GM19463 (cell line): ENCODE data around the gene CIAO3.
"Not testable (repeated sequence)": the region's sequence is repeated elsewhere in the genome, so short reads cannot be mapped to it uniquely, and the experiment has no call there.

Experiments
- ATAC-seq: cut with Tn5 transposase; IDR thresholded peaks from one replicate; pipeline ENCODE4 v1.9.1; 2021; ENCODE audit warnings: mild to moderate bottlenecking, moderate library complexity; ENCODE audit not compliant: unreplicated experiment

CIAO3 gene

DNA sequence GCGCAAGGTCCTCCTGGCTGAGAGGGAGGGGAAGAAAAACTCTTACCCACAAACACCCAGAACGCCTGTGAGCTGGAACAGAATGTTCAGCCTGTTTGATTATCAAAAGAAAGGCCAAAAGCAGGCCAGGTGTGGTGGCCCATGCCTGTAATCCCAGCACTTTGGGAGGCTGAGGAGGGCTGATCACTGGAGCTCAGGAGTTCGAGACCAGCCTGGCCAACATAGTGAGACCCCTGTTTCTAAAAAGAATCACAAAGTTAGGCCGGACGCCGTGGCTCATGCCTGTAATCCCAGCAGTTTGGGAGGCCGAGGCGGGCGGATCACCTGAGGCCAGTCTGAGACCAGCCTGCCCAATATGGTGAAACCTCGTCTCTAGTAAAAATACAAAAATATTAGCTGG lies 35.5 kb upstream of the CIAO3 start:
- ATAC-seq: not testable (repeated sequence)

- ATAC-seq: no peak
Observed at GRCh38 chr16:775236-775796, 34.5 kb upstream of the CIAO3 start.

DNA sequence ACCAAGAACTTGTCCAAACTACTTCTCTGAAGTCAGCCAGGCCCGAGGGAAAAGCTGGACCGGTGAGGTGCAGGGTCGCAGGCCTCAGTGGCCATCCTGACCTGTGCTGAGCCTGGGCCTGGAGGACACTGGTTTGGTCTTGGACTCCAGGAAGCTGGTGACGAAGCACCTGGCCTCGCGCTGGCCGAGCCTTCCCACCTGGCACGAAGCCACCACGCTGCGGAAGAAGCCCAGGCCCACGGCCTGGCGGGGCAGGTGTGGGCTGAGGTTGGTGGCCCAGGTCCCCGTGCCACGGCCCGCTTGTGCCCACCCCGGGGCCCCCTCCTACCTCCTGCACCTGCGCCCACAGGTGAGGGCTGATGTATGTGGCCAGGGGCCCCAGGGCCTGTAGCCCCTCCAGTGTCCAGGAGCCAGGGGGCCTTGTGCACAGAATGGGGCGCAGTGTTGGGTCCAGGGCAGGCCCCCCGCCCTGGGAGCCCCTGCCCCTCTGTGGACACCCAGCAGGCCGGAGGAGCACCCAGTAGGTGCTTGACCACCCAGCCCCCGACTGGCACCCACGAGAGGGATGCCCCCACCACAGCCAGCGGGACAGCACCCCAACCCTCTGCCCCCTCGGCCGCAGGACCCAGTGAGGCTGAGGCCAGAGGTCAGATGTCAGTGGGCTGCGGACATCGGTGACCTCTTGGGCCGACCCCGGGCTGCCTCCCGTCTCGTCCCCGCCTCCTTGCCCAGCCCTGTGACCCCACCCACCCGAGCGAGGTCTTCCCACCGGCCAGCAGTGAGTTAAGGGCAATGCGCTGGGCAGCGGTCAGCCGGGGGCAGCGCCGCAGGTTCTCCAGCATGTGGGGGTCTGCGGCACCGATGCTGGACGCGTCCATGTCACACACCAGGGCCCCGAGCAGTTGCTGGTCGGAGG lies 33.5 kb upstream of the CIAO3 start:
- ATAC-seq: no peak

DNA sequence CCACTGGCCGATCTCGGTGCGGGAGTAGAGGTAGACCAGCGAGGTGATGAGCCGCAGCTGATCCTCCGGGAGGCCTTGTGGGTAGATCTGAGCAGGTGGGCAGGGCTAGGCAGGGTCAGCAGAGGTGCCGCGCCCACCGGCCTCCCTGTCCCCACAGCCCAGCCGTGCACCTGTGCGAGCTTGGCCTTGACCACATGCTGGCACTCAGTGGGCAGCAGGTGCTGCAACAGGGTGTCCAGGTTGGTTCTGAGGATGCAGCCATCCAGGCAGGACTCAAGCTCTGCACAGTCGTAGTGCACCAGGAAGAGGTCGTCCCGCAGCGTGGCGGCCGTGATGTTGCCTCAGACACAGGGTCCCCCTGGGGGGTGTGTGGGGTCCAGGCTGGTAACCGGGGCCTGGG lies 32.2 kb upstream of the CIAO3 start:
- no peak for ATAC-seq

GRCh38 chr16:770411-770810 lies 29.6 kb upstream of the CIAO3 start:
- no peak for ATAC-seq

DNA sequence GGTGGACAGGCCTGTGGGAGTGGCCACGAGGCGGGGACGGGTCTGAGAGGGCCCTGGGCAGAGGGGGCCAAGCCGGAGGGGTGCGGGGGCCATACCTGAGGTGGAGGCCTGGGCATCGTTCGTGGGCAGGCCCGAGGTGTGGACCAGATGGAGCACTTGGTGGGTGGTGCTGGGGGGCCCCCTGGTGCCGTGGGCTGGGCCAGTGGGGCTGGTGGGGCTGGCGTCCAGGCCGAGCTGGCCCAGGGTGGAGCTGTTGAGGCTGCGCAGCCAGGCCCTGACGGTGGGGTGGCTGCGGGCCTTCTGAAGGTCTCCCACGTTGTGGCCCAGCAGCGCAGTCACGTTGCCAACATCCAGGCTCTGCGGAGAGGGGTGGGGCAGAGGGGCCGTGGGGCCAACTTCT lies 29.1 kb upstream of the CIAO3 start:
- no peak for ATAC-seq

- ATAC-seq: no peak
Observed at GRCh38 chr16:769184-769784, 28.5 kb upstream of the CIAO3 start.

GRCh38 chr16:768428-768827 lies 27.6 kb upstream of the CIAO3 start:
- no peak for ATAC-seq

DNA sequence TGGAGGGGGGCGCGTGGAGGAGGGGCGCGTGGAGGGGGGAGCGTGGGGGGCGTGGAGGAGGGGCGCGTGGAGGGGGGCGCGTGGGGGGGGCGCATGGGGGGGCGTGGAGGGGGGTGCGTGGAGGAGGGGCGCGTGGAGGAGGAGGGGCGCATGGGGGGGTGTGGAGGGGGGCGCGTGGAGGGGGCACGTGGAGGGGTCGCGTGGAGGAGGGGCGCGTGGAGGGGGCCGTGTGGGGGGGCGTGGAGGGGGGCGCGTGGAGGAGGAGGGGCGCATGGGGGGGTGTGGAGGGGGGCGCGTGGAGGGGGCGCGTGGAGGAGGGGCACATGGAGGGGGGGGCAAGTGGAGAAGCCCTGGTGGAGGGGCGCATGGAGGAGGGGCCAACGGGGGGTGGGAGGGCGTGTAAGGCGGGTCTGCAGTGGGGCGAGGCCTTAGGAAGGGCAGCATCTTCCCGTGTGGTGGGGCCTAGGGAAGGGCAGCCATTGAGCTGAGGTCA lies 27.0 kb upstream of the CIAO3 start:
- no peak for ATAC-seq

DNA sequence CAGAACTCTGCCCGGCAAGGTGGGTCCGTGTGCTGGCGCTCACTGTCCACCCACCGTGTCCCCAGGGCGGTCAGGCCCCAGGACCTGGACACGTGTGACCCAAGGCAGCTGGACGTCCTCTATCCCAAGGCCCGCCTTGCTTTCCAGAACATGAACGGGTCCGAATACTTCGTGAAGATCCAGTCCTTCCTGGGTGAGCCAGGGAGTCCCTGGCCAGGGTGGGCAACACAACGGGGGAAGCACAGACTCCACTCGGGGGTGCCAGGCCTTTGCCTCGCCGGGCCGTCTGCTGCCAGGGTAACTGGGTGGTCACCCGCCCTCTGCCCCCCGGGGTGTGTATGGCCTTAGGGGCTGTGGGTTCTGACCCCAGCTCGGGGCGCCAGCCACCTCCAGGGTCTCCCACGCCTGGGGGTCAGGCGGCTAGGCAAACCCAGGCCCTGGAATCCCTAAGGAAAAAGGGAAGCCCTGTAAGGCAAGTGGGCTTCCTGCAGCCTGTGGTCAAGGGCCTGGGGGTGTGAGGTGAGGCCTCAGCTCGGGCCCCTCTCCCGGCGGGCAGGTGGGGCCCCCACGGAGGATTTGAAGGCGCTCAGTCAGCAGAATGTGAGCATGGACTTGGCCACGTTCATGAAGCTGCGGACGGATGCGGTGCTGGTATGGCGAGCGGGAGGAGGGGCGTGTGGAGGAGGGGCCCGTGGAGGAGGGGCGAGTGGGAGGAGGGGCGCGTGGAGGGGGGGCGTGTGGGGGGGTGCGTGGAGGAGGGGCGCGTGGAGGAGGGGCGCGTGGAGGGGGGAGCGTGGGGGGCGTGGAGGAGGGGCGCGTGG lies 26.2 kb upstream of the CIAO3 start:
- ATAC-seq: no peak

DNA sequence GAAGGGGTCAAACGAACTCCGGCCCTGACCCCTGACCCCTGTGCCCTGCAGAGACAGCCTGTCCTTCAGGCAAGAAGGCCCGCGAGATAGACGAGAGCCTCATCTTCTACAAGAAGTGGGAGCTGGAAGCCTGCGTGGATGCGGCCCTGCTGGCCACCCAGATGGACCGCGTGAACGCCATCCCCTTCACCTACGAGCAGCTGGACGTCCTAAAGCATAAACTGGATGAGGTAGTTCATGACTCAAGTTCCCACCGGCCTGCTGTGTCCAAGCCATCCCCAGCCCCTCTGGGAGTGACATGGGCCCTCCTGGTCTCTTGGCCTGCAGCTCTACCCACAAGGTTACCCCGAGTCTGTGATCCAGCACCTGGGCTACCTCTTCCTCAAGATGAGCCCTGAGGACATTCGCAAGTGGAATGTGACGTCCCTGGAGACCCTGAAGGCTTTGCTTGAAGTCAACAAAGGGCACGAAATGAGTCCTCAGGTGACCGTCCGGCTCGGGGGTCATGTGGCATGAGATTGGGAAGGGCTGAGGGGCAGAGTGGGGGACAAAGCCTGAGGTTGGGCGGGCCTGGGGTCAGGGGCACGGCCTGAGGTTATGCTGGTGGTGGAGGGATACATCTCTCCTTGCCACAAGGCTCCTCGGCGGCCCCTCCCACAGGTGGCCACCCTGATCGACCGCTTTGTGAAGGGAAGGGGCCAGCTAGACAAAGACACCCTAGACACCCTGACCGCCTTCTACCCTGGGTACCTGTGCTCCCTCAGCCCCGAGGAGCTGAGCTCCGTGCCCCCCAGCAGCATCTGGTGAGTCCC lies 25.4 kb upstream of the CIAO3 start:
- ATAC-seq: no peak

DNA sequence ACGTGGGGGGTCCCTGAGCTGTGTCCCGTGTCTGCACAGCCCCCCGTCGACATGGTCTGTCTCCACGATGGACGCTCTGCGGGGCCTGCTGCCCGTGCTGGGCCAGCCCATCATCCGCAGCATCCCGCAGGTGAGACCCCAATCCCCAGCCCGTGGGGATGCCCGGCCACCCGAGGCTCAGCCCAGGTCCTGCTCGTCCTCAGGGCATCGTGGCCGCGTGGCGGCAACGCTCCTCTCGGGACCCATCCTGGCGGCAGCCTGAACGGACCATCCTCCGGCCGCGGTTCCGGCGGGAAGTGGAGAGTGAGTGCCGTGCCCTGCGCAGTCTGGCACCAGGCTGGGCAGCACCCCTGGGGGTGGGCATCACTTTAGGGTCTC lies 24.7 kb upstream of the CIAO3 start:
- ATAC-seq: no peak

- no peak for ATAC-seq
Observed at GRCh38 chr16:764848-765487, 24.2 kb upstream of the CIAO3 start.

DNA sequence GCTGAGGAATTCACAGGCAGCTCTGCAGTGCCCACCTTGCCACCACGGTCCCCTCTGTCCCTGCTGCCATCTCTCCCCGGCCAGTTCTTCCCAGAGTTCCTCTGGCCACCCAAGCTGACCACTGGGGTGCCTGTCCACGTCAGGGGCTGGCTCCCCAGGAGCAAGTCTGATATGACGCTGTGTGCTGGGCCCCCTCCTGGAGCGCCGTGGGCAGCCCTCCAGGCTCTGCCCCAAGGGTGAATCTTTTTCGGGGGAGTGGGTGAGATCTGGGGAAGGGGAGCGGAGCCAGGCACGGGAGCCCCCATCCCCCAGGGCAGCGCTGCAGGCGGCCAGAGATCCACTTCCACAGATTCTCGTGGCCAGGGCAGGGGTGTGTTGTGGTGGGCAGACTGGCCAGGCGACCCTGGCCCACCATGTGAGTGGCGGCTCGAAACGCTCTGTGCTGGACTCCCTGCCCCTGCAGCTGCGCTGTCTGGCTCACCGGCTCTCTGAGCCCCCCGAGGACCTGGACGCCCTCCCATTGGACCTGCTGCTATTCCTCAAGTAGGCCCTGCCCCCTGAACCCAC lies 23.5 kb upstream of the CIAO3 start:
- ATAC-seq: no peak

- no peak for ATAC-seq
Observed at GRCh38 chr16:763369-764183, 22.8 kb upstream of the CIAO3 start.

DNA sequence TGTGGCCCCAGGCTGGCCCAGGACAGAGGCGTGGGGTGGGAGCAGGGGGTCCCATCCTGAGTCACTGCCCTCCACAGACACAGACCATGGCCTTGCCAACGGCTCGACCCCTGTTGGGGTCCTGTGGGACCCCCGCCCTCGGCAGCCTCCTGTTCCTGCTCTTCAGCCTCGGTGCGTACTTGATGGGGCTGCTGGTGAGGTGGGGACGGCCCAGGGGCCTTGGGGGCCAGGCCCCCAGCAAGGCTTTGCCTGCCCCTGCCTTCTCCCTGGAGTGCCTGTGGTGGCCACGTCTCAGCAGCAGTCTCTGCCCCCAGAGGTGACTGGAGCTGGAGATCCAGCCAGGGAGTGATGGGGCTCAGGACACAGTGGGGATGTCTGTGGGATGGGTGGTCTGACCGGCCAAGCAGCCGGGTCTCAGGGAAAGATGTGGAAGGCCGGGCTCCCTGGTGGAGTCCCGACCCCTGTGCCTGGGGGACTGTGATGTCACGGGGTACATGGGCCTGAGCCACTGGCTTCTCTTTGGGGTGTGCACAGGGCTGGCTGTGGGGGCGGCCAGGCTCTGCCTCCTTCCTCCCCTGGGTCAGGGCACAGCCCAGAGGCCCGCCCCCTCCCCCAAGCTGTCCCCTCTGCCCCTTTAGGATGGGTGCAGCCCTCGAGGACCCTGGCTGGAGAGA lies 21.9 kb upstream of the CIAO3 start:
- no peak for ATAC-seq

DNA sequence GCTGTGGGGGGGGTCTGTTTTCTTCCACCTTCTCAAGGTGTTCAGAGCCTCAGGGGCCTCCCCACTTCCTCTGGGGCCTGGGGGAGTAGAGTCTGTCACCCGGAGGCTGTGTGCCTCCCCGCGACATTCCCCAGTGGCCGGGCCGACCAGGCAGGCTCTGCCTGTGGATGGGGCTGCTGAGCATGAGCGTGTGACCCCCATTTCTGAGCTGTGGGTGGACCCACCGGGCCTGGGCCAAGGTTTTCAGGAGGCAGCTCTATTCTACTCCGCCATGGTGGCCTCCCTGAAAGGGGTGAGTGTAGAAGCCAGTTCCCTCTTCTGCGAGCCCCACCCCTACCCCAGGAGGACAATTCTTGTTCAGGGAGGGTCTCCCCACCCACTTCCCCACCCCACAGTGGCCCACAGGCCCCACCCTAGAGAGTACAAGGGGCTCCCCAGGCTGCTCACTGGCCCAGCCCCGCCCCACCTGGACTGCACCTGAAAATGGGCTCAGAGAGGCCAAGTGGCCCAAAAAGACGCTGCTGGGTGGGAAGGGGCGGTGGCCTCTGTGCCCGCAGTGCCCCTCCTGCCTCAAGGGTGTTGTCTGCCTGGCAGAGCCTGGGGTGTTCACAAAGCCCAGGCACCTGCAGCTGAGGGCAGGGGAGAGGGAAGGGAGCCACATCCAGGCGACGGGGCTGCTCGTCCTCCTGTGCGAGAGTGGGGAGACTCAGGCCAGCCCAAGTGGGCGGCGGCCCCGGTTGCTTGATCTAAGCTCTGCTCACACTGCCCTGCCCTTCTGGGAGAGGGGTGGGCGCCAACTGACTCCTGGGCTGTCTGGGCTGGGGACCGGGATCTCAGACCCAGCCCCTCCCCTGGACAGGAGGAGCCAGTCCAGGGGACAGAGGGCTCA lies 21.1 kb upstream of the CIAO3 start:
- ATAC-seq: no peak
